GM23338 (cell line): ENCODE measurements around the gene ANXA6. TPM values are rescaled to one million over a fixed set of nuclear protein-coding genes. Genes with fewer than 3 reads are reported as not detected.

Experiments
- ATAC-seq: fragments of 200-7000 bp; cut with Tn5 transposase; 3 replicates; pipeline ENCODE4 v1.9.1; 2020
- DNase-seq: peaks from one replicate; pipeline ENCODE4 v3.0.0-alpha.2; 2015; ENCODE audit warnings: low spot score
- H2AFZ ChIP-seq: fragments of 200-600 bp; sonication (generic); 2 replicates; pipeline ENCODE4 v1.8.0; 2016; ENCODE audit warnings: antibody characterized with exemption, mild to moderate bottlenecking, moderate library complexity
- H3F3A ChIP-seq: fragments of 200-600 bp; sonication (generic); replicated peaks from 2 replicates; pipeline ENCODE4 v1.8.0; 2017; ENCODE audit warnings: antibody characterized with exemption, mixed run types, low read depth
- H3K27ac ChIP-seq: fragments of 200-600 bp; sonication (generic); 2 replicates; pipeline ENCODE4 v1.6.1; 2016; ENCODE audit warnings: low read depth
- H3K27me3 ChIP-seq: fragments of 200-600 bp; sonication (generic); 2 replicates; pipeline ENCODE4 v1.8.0; 2016; ENCODE audit warnings: mild to moderate bottlenecking, mixed run types, moderate library complexity; ENCODE audit not compliant: insufficient read depth
- H3K36me3 ChIP-seq: fragments of 200-600 bp; sonication (generic); 2 replicates; pipeline ENCODE4 v1.8.0; 2016; ENCODE audit warnings: mild to moderate bottlenecking; ENCODE audit not compliant: insufficient read depth
- H3K4me1 ChIP-seq: fragments of 200-600 bp; sonication (generic); 2 replicates; pipeline ENCODE4 v1.8.0; 2016; ENCODE audit warnings: mild to moderate bottlenecking, moderate library complexity; ENCODE audit not compliant: insufficient read depth
- H3K4me2 ChIP-seq: fragments of 200-600 bp; sonication (generic); 2 replicates; pipeline ENCODE4 v1.7.1; 2017; ENCODE audit warnings: mixed run types
- H3K4me3 ChIP-seq: fragments of 200-600 bp; sonication (generic); 2 replicates; pipeline ENCODE4 v1.6.1; 2016; ENCODE audit warnings: mixed run types
- H3K79me2 ChIP-seq: fragments of 200-600 bp; sonication (generic); replicated peaks from 2 replicates; pipeline ENCODE4 v1.8.0; 2017; ENCODE audit warnings: mild to moderate bottlenecking; ENCODE audit not compliant: insufficient read depth
- H3K9me2 ChIP-seq: fragments of 200-600 bp; sonication (generic); 2 replicates; pipeline ENCODE4 v1.8.0; 2017; ENCODE audit not compliant: insufficient read depth
- H4K20me1 ChIP-seq: fragments of 200-600 bp; sonication (generic); replicated peaks from 2 replicates; pipeline ENCODE4 v1.8.0; 2017; ENCODE audit warnings: mild to moderate bottlenecking; ENCODE audit not compliant: insufficient read depth
- H3K27ac Mint-ChIP-seq: 2 replicates; pipeline ENCODE4 v1.8.0; 2020; ENCODE audit warnings: inconsistent platforms, mild to moderate bottlenecking, moderate library complexity, mixed read lengths
- H3K27me3 Mint-ChIP-seq: 3 replicates; pipeline ENCODE4 v1.8.0; 2022; ENCODE audit warnings: low read depth, mild to moderate bottlenecking, moderate library complexity, mixed read lengths, inconsistent platforms; ENCODE audit not compliant: insufficient read depth, poor library complexity
- H3K36me3 Mint-ChIP-seq: 3 replicates; pipeline ENCODE4 v1.8.0; 2021; ENCODE audit warnings: low read depth, mild to moderate bottlenecking, inconsistent platforms, moderate library complexity, mixed read lengths
- H3K4me1 Mint-ChIP-seq: 3 replicates; pipeline ENCODE4 v1.8.0; 2020; ENCODE audit warnings: mild to moderate bottlenecking, inconsistent platforms, mixed read lengths
- H3K4me3 Mint-ChIP-seq: 3 replicates; pipeline ENCODE4 v1.8.0; 2021; ENCODE audit warnings: moderate library complexity, mild to moderate bottlenecking, inconsistent platforms, mixed read lengths
- H3K9me3 Mint-ChIP-seq: 3 replicates; pipeline ENCODE4 v1.8.0; 2020; ENCODE audit warnings: moderate library complexity, mild to moderate bottlenecking, inconsistent platforms, mixed read lengths
- CREB1 ChIP-seq: fragments of 250-450 bp; sonication (Bioruptor Pico); IDR thresholded peaks from 2 replicates; pipeline ENCODE4 v1.5.0; 2020; ENCODE audit warnings: low read depth, mild to moderate bottlenecking, moderate library complexity
- CTCF ChIP-seq, 2 experiments: fragments of 200-600 bp in 1 of 2; sonication (generic) in 1 of 2; conservative IDR thresholded peaks; 2 replicates each; pipeline versions ENCODE4 v1.5.1 to v1.6.1; 2016 to 2017; ENCODE audit warnings: antibody characterized with exemption in 2 of 2, low read depth in 2 of 2, mild to moderate bottlenecking in 2 of 2, moderate library complexity in 1 of 2
- ETS1 ChIP-seq: IDR thresholded peaks from 2 replicates; pipeline ENCODE4 v1.6.1; 2016; ENCODE audit warnings: antibody characterized with exemption
- EZH2 ChIP-seq: fragments of 200-600 bp; sonication (generic); IDR thresholded peaks from one replicate; pipeline ENCODE4 v1.8.0; 2017; ENCODE audit warnings: antibody characterized with exemption, mild to moderate bottlenecking, low read depth; ENCODE audit not compliant: unreplicated experiment
- EZH2phosphoT487 ChIP-seq: fragments of 200-600 bp; sonication (generic); IDR thresholded peaks from one replicate; pipeline ENCODE4 v1.8.1; 2018; ENCODE audit warnings: antibody characterized with exemption; ENCODE audit not compliant: unreplicated experiment
- JUNB ChIP-seq: IDR thresholded peaks from one replicate; pipeline ENCODE4 v1.6.1; 2016; ENCODE audit warnings: antibody characterized with exemption; ENCODE audit not compliant: unreplicated experiment
- NANOG ChIP-seq: IDR thresholded peaks from 2 replicates; pipeline ENCODE4 v1.6.1; 2016; ENCODE audit warnings: antibody characterized with exemption, borderline replicate concordance
- POLR2AphosphoS5 ChIP-seq: IDR thresholded peaks from 2 replicates; pipeline ENCODE4 v1.6.1; 2016; ENCODE audit warnings: antibody characterized with exemption, low read depth
- REST ChIP-seq: IDR thresholded peaks from one replicate; pipeline ENCODE4 v1.6.1; 2018; ENCODE audit warnings: antibody characterized with exemption; ENCODE audit not compliant: unreplicated experiment
- STAT1 ChIP-seq: IDR thresholded peaks from one replicate; pipeline ENCODE4 v1.6.1; 2016; ENCODE audit warnings: antibody characterized with exemption; ENCODE audit not compliant: unreplicated experiment
- ZNF114 ChIP-seq: fragments of 250-450 bp; sonication (Bioruptor Pico); IDR thresholded peaks from 2 replicates; pipeline ENCODE4 v1.5.0; 2020; ENCODE audit warnings: mild to moderate bottlenecking, moderate library complexity
- ZNF331 ChIP-seq: fragments of 250-450 bp; sonication (Bioruptor Pico); IDR thresholded peaks from 2 replicates; pipeline ENCODE4 v1.5.0; 2020; ENCODE audit warnings: low read depth, mild to moderate bottlenecking, moderate library complexity
- polyA plus RNA-seq: library from polyadenylated mRNA; unstranded; fragments of >200 nt; fragmentation: Nextera tagmentation; extraction: Ambion mirVana; gene quantifications from 2 replicates; pipeline ENCODE4 v1.2.1, GENCODE V29; 2016
- total RNA-seq: library from RNA; depleted of rRNA; stranded (reverse); fragments of >200 nt; shearing (Covaris generic); gene quantifications from 2 replicates; pipeline ENCODE4 v1.2.3, GENCODE V29; 2014
- TF ChIP-seq, protein P1 (sequence below): fragments of 250-450 bp; sonication (Bioruptor Pico); IDR thresholded peaks from 2 replicates; pipeline ENCODE4 v1.5.0; 2020; ENCODE audit warnings: mild to moderate bottlenecking, moderate library complexity

The ANXA6 gene
- total and polyA plus RNA-seq, 2 experiments from 2014 or later = 26.5 to 110 TPM

- H3F3A ChIP-seq = no peaks in the 10 kb centered on the region
- Mint-ChIP-seq H3K4me1 (peaks cover 7% of the 10 kb centered on the region; the same call in 2 of the 3 replicates), H3K27me3 (no peaks in the 10 kb centered on the region), H3K27ac (no peak overlapping the region), H3K9me3 (no peaks in the 10 kb centered on the region), H3K4me3 (no peak overlapping the region), H3K36me3 (no peaks in the 10 kb centered on the region)
- no peak for ATAC-seq
- H3K79me2 ChIP-seq = no peaks in the 10 kb centered on the region
- no peak overlapping the region for H3K4me2 ChIP-seq
- no peaks in the 10 kb centered on the region for H3K27me3 ChIP-seq
- H4K20me1 ChIP-seq = no peaks in the 10 kb centered on the region
- no peak for TF ChIP-seq CREB1
- TF ChIP-seq EZH2 = no peak
- no peak for TF ChIP-seq NANOG
- no peak for TF ChIP-seq JUNB
- no peak for TF ChIP-seq CTCF (conservative IDR thresholded peaks at IDR 0.05; ENCODE audit: low read depth in 2 of 2)
- TF ChIP-seq STAT1 = no peak
- no peak for TF ChIP-seq ZNF114 (CRISPR knock-in tag)
- no peak for TF ChIP-seq POLR2AphosphoS5
- no peak for TF ChIP-seq ZNF331
- TF ChIP-seq REST = no peak
- TF ChIP-seq, protein P1, sequence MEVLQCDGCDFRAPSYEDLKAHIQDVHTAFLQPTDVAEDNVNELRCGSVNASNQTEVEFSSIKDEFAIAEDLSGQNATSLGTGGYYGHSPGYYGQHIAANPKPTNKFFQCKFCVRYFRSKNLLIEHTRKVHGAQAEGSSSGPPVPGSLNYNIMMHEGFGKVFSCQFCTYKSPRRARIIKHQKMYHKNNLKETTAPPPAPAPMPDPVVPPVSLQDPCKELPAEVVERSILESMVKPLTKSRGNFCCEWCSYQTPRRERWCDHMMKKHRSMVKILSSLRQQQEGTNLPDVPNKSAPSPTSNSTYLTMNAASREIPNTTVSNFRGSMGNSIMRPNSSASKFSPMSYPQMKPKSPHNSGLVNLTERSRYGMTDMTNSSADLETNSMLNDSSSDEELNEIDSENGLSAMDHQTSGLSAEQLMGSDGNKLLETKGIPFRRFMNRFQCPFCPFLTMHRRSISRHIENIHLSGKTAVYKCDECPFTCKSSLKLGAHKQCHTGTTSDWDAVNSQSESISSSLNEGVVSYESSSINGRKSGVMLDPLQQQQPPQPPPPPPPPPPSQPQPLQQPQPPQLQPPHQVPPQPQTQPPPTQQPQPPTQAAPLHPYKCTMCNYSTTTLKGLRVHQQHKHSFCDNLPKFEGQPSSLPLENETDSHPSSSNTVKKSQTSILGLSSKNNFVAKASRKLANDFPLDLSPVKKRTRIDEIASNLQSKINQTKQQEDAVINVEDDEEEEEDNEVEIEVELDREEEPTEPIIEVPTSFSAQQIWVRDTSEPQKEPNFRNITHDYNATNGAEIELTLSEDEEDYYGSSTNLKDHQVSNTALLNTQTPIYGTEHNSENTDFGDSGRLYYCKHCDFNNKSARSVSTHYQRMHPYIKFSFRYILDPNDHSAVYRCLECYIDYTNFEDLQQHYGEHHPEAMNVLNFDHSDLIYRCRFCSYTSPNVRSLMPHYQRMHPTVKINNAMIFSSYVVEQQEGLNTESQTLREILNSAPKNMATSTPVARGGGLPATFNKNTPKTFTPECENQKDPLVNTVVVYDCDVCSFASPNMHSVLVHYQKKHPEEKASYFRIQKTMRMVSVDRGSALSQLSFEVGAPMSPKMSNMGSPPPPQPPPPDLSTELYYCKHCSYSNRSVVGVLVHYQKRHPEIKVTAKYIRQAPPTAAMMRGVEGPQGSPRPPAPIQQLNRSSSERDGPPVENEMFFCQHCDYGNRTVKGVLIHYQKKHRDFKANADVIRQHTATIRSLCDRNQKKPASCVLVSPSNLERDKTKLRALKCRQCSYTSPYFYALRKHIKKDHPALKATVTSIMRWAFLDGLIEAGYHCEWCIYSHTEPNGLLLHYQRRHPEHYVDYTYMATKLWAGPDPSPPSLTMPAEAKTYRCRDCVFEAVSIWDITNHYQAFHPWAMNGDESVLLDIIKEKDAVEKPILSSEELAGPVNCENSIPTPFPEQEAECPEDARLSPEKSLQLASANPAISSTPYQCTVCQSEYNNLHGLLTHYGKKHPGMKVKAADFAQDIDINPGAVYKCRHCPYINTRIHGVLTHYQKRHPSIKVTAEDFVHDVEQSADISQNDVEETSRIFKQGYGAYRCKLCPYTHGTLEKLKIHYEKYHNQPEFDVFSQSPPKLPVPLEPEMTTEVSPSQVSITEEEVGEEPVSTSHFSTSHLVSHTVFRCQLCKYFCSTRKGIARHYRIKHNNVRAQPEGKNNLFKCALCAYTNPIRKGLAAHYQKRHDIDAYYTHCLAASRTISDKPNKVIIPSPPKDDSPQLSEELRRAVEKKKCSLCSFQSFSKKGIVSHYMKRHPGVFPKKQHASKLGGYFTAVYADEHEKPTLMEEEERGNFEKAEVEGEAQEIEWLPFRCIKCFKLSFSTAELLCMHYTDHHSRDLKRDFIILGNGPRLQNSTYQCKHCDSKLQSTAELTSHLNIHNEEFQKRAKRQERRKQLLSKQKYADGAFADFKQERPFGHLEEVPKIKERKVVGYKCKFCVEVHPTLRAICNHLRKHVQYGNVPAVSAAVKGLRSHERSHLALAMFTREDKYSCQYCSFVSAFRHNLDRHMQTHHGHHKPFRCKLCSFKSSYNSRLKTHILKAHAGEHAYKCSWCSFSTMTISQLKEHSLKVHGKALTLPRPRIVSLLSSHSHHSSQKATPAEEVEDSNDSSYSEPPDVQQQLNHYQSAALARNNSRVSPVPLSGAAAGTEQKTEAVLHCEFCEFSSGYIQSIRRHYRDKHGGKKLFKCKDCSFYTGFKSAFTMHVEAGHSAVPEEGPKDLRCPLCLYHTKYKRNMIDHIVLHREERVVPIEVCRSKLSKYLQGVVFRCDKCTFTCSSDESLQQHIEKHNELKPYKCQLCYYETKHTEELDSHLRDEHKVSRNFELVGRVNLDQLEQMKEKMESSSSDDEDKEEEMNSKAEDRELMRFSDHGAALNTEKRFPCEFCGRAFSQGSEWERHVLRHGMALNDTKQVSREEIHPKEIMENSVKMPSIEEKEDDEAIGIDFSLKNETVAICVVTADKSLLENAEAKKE (CRISPR knock-in tag) = no peak
- TF ChIP-seq ETS1 = no peak
- TF ChIP-seq EZH2phosphoT487 = no peak
- no peak overlapping the region for H2AFZ ChIP-seq
- no peak overlapping the region for H3K4me3 ChIP-seq
- no peak for DNase-seq
- H3K4me1 ChIP-seq = no peaks in the 10 kb centered on the region; the same call in 1 of the 2 replicates
- H3K27ac ChIP-seq = no peak overlapping the region
- no peaks in the 10 kb centered on the region for H3K9me2 ChIP-seq
- H3K36me3 ChIP-seq = no peaks in the 10 kb centered on the region
These were observed 35.0 kb upstream of the ANXA6 start for GRCh38 chr5:151192626-151193025.
